PC-3 (cell line): ENCODE measurements around the gene GREB1L.

ENCODE experiments used
- CTCF ChIP-seq: fragments of 300-600 bp; sonication (generic); conservative IDR thresholded peaks from 2 replicates; pipeline ENCODE4 v1.5.1; 2017; ENCODE audit warnings: antibody characterized with exemption, low read depth, mild to moderate bottlenecking, low read length
- EZH2phosphoT487 ChIP-seq: fragments of 300-600 bp; sonication (generic); IDR thresholded peaks from 2 replicates; pipeline ENCODE4 v1.6.1; 2018; ENCODE audit warnings: mild to moderate bottlenecking, antibody characterized with exemption, low read length, borderline replicate concordance

DNA sequence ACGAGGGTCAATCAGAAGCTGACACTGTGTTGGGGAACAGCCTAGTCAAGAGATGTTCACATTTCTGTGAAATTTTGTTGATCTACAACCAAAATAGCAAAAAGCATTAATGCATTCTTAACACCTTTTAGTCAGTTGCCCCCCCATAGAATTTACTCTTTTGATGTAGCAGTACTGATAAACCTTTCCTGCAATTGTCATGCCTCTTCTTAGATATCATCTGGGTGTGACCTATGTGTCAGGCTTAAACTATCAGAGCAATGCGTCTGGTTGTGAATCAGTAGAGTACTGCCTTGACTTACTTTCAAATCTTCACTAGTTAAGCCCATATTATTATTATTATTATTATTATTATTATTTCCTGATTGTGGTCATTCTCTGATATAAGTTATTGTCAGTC lies 61.9 kb downstream of the GREB1L start:
- TF ChIP-seq CTCF: no peak
- TF ChIP-seq EZH2phosphoT487: no peak
